GM12878 (cell line): ENCODE results near the gene TESK2. TPM values are rescaled to one million over a fixed set of nuclear protein-coding genes. Genes with fewer than 3 reads are reported as not detected.

Experiments
- CREB1 ChIP-seq: IDR thresholded peaks from 2 replicates; pipeline ENCODE4 v1.6.1; 2012; ENCODE audit warnings: low read depth, mild to moderate bottlenecking, inconsistent platforms
- IKZF1 ChIP-seq: fragments of 450-650 bp; conservative IDR thresholded peaks from 2 replicates; pipeline ENCODE4 v1.6.1; 2017; ENCODE audit warnings: antibody characterized with exemption, mild to moderate bottlenecking
- KLF5 ChIP-seq: fragments of 450-650 bp; IDR thresholded peaks from 2 replicates; pipeline ENCODE4 v1.6.1; 2014; ENCODE audit warnings: mild to moderate bottlenecking; ENCODE audit not compliant: partially characterized antibody
- NFXL1 ChIP-seq: fragments of 450-650 bp; IDR thresholded peaks from 2 replicates; pipeline ENCODE4 v1.6.1; 2017; ENCODE audit warnings: antibody characterized with exemption, mild to moderate bottlenecking, borderline replicate concordance
- NFYA ChIP-seq: IDR thresholded peaks from 2 replicates; pipeline ENCODE4 v1.6.1; 2011; ENCODE audit warnings: low read depth, mild to moderate bottlenecking, low read length, improper control_type of control experiment, borderline replicate concordance
- NR2C1 ChIP-seq: fragments of 450-650 bp; IDR thresholded peaks from 2 replicates; pipeline ENCODE4 v1.6.1; 2017; ENCODE audit warnings: antibody characterized with exemption, mild to moderate bottlenecking, moderate library complexity
- SIX5 ChIP-seq: IDR thresholded peaks from 2 replicates; pipeline ENCODE4 v1.6.1; 2011; ENCODE audit warnings: mild to moderate bottlenecking, low read depth, low read length, moderate library complexity; ENCODE audit not compliant: severe bottlenecking
- SRF ChIP-seq, 2 experiments: IDR thresholded peaks; 2 replicates each; pipeline ENCODE4 v1.6.1; 2011; ENCODE audit warnings: low read depth in 2 of 2, low read length in 2 of 2, mild to moderate bottlenecking in 1 of 2, moderate library complexity in 1 of 2
- TCF12 ChIP-seq: IDR thresholded peaks from 2 replicates; pipeline ENCODE4 v1.6.1; 2011; ENCODE audit warnings: low read depth, mild to moderate bottlenecking, low read length
- YY1 ChIP-seq: IDR thresholded peaks from 2 replicates; pipeline ENCODE4 v1.6.1; 2011; ENCODE audit warnings: low read depth, mild to moderate bottlenecking, low read length
- ZNF207 ChIP-seq: fragments of 450-650 bp; IDR thresholded peaks from 2 replicates; pipeline ENCODE4 v1.6.1; 2014; ENCODE audit warnings: antibody characterized with exemption, mild to moderate bottlenecking, borderline replicate concordance
- polyA plus RNA-seq, 11 experiments: library from polyadenylated mRNA; depleted of rRNA in 4 of 11; unstranded in 6 of 11; stranded (reverse) in 5 of 11; fragments of >200 nt; fragmentation: Nextera tagmentation in 4 of 11; fragmentation: Illumina TruSeq in 1 of 11; extraction: Ambion mirVana in 4 of 11; extraction: Trizol in 1 of 11; gene quantifications; 1 replicate in 1 of 11; 2 replicates in 10 of 11; pipeline versions ENCODE4 v1.2.1 to v1.2.3, GENCODE V29; 2011 to 2016; ENCODE audit warnings: inconsistent platforms in 2 of 11, missing spikeins in 2 of 11, low read depth in 1 of 11
- total RNA-seq, 4 experiments: library from RNA; depleted of rRNA in 3 of 4; stranded (reverse); fragments of >200 nt in 3 of 4; fragmentation: Illumina TruSeq in 1 of 4; extraction: Trizol in 1 of 4; gene quantifications; 2 replicates each; pipeline versions ENCODE4 v1.2.1 to v1.2.3, GENCODE V29; 2013 to 2021
- TF ChIP-seq, protein P1 (sequence below): IDR thresholded peaks from 2 replicates; pipeline ENCODE4 v1.6.1; 2012; ENCODE audit warnings: low read length, inconsistent platforms
- TF ChIP-seq, protein P2 (sequence below): fragments of 150-350 bp; IDR thresholded peaks from 2 replicates; pipeline ENCODE4 v1.6.1; 2014; ENCODE audit warnings: mild to moderate bottlenecking, low read depth, low read length
- TF ChIP-seq, protein P3 (sequence below): fragments of 450-650 bp; formaldehyde crosslinking; IDR thresholded peaks from 2 replicates; pipeline ENCODE4 v1.5.0; 2022; ENCODE audit warnings: mild to moderate bottlenecking, missing genetic modification characterization
- TF ChIP-seq, protein P4 (sequence below): fragments of 450-650 bp; IDR thresholded peaks from 2 replicates; pipeline ENCODE4 v1.6.1; 2016; ENCODE audit warnings: mild to moderate bottlenecking, moderate library complexity, borderline replicate concordance
- TF ChIP-seq, protein P5 (sequence below): fragments of 450-650 bp; IDR thresholded peaks from 2 replicates; pipeline ENCODE4 v1.6.1; 2017; ENCODE audit warnings: low read depth, mild to moderate bottlenecking, moderate library complexity
- TF ChIP-seq, protein P6 (sequence below): IDR thresholded peaks from 2 replicates; pipeline ENCODE4 v1.6.1; 2012; ENCODE audit warnings: low read depth, low read length, improper control_type of control experiment

The TESK2 gene
- total and polyA plus RNA-seq, 10 of the 15 experiments (the other 5 are each of a cell fraction or from before 2014, with no cell fraction given): 2.2 to 10.0 (median 5.7) TPM

DNA sequence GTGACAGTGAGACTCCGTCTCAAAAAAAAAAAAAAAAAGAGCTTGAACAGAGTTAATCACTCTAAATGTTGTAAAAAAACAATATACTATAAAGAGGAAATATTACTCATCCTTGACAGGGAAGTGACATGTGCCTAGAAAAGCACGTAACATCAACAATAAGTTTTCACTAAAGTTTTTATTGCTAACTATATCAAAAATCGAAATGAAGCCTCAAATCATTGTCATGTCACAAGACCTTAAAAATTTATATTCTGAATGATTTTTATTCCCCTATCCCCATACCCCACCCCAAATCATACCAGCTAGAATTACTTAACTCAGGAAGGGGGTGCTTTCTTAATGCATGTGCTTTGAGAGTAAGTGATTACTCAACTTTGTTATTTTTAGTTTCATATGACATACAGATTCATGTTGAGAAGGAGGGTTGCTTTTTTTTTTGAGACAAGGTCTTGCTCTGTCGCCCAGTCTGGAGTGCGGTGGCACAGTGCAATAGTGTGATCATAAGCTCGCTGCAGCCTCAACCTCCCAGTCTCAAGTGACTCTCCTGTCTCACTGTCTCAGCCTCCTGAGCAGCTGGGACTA, 97.2 kb downstream of the TESK2 start (continued):
- TF ChIP-seq, protein P1, sequence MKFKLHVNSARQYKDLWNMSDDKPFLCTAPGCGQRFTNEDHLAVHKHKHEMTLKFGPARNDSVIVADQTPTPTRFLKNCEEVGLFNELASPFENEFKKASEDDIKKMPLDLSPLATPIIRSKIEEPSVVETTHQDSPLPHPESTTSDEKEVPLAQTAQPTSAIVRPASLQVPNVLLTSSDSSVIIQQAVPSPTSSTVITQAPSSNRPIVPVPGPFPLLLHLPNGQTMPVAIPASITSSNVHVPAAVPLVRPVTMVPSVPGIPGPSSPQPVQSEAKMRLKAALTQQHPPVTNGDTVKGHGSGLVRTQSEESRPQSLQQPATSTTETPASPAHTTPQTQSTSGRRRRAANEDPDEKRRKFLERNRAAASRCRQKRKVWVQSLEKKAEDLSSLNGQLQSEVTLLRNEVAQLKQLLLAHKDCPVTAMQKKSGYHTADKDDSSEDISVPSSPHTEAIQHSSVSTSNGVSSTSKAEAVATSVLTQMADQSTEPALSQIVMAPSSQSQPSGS: peak; percentile 46; the same call in 1 of the 2 replicates
- TF ChIP-seq IKZF1 (no peak), NFYA (no peak), YY1 (no peak), SIX5 (no peak), CREB1 (0 out of 2 replicates have a peak, but pooled peaks have one; percentile 6), NR2C1 (no peak), TCF12 (no peak), SRF (IDR thresholded peaks at IDR 0.05; ENCODE audit: low read depth in 2 of 2, low read length in 2 of 2) (no peak), ZNF207 (no peak), NFXL1 (no peak), KLF5 (no peak)
- TF ChIP-seq, protein P2, sequence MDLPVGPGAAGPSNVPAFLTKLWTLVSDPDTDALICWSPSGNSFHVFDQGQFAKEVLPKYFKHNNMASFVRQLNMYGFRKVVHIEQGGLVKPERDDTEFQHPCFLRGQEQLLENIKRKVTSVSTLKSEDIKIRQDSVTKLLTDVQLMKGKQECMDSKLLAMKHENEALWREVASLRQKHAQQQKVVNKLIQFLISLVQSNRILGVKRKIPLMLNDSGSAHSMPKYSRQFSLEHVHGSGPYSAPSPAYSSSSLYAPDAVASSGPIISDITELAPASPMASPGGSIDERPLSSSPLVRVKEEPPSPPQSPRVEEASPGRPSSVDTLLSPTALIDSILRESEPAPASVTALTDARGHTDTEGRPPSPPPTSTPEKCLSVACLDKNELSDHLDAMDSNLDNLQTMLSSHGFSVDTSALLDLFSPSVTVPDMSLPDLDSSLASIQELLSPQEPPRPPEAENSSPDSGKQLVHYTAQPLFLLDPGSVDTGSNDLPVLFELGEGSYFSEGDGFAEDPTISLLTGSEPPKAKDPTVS: no peak
- TF ChIP-seq, protein P3, sequence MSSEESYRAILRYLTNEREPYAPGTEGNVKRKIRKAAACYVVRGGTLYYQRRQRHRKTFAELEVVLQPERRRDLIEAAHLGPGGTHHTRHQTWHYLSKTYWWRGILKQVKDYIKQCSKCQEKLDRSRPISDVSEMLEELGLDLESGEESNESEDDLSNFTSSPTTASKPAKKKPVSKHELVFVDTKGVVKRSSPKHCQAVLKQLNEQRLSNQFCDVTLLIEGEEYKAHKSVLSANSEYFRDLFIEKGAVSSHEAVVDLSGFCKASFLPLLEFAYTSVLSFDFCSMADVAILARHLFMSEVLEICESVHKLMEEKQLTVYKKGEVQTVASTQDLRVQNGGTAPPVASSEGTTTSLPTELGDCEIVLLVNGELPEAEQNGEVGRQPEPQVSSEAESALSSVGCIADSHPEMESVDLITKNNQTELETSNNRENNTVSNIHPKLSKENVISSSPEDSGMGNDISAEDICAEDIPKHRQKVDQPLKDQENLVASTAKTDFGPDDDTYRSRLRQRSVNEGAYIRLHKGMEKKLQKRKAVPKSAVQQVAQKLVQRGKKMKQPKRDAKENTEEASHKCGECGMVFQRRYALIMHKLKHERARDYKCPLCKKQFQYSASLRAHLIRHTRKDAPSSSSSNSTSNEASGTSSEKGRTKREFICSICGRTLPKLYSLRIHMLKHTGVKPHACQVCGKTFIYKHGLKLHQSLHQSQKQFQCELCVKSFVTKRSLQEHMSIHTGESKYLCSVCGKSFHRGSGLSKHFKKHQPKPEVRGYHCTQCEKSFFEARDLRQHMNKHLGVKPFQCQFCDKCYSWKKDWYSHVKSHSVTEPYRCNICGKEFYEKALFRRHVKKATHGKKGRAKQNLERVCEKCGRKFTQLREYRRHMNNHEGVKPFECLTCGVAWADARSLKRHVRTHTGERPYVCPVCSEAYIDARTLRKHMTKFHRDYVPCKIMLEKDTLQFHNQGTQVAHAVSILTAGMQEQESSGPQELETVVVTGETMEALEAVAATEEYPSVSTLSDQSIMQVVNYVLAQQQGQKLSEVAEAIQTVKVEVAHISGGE: no peak
- TF ChIP-seq, protein P4, sequence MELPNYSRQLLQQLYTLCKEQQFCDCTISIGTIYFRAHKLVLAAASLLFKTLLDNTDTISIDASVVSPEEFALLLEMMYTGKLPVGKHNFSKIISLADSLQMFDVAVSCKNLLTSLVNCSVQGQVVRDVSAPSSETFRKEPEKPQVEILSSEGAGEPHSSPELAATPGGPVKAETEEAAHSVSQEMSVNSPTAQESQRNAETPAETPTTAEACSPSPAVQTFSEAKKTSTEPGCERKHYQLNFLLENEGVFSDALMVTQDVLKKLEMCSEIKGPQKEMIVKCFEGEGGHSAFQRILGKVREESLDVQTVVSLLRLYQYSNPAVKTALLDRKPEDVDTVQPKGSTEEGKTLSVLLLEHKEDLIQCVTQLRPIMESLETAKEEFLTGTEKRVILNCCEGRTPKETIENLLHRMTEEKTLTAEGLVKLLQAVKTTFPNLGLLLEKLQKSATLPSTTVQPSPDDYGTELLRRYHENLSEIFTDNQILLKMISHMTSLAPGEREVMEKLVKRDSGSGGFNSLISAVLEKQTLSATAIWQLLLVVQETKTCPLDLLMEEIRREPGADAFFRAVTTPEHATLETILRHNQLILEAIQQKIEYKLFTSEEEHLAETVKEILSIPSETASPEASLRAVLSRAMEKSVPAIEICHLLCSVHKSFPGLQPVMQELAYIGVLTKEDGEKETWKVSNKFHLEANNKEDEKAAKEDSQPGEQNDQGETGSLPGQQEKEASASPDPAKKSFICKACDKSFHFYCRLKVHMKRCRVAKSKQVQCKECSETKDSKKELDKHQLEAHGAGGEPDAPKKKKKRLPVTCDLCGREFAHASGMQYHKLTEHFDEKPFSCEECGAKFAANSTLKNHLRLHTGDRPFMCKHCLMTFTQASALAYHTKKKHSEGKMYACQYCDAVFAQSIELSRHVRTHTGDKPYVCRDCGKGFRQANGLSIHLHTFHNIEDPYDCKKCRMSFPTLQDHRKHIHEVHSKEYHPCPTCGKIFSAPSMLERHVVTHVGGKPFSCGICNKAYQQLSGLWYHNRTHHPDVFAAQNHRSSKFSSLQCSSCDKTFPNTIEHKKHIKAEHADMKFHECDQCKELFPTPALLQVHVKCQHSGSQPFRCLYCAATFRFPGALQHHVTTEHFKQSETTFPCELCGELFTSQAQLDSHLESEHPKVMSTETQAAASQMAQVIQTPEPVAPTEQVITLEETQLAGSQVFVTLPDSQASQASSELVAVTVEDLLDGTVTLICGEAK: no peak
- TF ChIP-seq, protein P5, sequence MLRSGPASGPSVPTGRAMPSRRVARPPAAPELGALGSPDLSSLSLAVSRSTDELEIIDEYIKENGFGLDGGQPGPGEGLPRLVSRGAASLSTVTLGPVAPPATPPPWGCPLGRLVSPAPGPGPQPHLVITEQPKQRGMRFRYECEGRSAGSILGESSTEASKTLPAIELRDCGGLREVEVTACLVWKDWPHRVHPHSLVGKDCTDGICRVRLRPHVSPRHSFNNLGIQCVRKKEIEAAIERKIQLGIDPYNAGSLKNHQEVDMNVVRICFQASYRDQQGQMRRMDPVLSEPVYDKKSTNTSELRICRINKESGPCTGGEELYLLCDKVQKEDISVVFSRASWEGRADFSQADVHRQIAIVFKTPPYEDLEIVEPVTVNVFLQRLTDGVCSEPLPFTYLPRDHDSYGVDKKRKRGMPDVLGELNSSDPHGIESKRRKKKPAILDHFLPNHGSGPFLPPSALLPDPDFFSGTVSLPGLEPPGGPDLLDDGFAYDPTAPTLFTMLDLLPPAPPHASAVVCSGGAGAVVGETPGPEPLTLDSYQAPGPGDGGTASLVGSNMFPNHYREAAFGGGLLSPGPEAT: no peak
- TF ChIP-seq, protein P6, sequence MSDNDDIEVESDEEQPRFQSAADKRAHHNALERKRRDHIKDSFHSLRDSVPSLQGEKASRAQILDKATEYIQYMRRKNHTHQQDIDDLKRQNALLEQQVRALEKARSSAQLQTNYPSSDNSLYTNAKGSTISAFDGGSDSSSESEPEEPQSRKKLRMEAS: 0 out of 2 replicates have a peak, but pooled peaks have one; percentile 14
